ENCODE measurements around the gene COL11A2.

DNA sequence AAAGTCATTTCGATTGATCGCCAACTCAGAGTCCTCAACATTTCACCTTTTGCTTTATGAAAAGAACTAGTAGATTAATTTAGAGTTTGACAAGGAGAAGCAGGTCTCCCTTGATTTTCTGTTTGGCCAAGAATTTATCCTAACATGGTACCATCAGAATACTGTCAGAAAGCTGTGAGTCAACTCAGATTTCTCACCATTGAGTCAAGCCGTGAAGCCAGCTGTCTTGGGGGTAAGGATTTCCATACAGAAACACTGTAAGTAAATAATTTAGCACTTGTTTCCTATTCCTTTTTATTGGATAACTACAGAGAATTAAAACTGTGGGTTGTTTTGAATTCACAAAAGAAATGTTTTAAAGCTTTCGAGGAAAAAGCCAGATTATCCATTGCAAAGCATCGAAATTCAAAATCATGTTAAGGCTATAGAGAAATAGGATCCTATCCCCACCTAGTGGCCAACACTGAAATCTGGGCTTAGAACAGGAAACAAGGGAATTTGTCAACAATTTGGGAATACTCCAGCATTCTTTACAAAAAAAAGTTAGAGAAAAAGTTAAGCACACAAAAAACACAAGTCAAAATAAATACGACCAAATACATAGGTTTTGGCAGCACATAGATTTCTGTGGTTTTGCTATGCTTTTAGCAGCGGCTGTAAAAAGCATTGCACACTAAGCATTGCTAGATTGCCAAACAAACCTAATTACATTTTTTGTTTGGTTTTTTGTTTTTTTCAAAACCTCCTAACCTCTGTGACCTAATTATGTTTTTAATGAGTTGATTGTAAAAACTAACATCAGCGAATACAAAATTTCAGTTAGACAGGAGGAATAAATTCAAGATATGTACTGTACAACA is 44.2 kb downstream of the COL11A2 start:
- TF ChIP-seq CTCF (IDR thresholded peaks at IDR 0.05) (peak; percentile 73 to 84 (median 78)), POLR2A (IDR thresholded peaks at IDR 0.05) (no peak)
